OCI-M2 (cell line): ENCODE results near the gene SERPINA4.

Experiments used
- DNase-seq: peaks from one replicate; lab custom pipeline; 2025; ENCODE audit not compliant: unreplicated experiment; lab: John Stamatoyannopoulos, UW

The SERPINA4 gene

DNA sequence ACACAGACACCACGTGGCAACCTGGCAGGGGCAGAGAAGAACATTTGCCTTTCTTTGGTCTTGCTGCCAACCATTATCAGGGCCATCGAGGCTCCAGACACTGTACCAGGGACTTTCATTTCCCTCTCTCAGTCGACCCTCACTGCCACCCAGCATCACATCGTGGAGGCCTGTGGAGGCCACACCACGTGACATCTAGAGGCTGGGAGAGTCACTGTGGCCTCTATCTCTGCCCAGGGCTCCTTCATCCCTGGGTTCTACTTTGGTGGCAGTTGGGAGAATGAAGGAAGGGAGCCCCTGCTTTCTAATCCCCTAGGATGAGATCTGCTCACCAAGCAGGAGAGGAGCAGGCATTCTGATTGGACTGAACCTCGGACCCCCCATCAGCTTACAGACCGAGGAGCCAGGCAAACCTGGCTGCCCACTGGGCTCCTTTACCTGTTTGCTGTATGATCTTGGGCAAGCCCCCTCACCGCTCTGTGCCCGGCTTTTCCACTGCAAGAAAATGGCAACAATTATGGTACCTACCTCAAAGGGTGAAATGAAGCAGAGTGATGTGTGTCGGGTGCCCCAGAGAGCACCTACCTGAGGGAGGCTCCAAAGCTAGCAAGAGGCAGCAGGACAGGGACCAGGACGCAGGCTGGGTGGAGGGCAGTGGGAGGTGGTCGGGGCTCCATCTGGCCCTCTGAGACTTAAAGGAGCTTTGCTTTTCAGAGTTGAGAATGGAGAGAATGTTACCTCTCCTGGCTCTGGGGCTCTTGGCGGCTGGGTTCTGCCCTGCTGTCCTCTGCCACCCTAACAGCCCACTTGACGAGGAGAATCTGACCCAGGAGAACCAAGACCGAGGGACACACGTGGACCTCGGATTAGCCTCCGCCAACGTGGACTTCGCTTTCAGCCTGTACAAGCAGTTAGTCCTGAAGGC lies 52.7 kb downstream of the SERPINA4 start:
- DNase-seq: no peak

GRCh38 chr14:94614802-94615201 lies 53.6 kb downstream of the SERPINA4 start:
- no peak for DNase-seq

DNA sequence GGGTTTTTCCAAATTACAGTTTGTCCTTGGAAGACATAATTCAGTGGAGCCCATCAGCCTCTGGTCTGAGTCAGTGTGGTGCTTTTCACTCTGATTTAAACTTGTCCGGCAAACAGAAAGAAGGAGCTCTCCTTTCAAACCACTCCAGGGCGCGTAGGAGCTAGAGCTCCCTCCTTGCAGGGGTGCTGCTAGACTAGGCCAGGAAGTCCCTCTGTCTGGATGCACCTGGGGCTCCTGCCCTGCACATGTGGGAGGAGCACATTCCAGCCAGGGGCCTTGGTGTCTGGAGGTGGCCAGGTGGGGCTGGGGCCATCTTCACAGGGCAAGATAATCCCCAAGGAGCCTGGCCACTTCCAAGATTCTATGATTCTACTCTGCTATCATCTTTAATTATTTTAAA lies 54.0 kb downstream of the SERPINA4 start:
- DNase-seq: no peak

- DNase-seq: no peak
Observed at GRCh38 chr14:94615823-94616570, 54.8 kb downstream of the SERPINA4 start.

DNA sequence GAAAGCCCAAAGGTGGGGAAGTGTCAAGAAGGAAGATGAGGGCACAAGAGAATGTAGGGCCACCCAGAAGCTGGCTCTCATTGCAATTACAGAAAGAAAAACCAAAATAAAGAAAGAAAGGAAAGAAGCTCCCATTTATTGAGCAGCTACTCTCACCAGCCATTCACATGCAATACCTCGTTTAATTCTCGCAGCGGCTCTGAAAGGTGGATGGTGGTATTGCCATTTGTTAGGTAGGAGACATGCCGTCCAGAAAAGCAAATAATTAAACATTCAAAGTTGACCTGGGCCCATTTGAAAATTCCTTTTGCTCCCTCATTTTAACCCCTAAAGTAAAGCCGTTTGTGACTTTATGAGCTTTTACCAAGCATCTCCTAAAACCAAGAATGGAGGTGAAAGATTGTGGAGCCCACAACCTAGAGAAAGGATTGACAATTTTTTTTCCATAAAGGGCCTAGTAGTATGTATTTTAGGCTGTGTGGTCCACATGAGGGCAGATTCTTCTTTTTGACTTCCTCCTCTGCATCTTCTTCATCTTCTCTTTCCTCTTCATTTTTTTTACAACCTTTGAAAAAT lies 56.2 kb downstream of the SERPINA4 start:
- DNase-seq: no peak

DNA sequence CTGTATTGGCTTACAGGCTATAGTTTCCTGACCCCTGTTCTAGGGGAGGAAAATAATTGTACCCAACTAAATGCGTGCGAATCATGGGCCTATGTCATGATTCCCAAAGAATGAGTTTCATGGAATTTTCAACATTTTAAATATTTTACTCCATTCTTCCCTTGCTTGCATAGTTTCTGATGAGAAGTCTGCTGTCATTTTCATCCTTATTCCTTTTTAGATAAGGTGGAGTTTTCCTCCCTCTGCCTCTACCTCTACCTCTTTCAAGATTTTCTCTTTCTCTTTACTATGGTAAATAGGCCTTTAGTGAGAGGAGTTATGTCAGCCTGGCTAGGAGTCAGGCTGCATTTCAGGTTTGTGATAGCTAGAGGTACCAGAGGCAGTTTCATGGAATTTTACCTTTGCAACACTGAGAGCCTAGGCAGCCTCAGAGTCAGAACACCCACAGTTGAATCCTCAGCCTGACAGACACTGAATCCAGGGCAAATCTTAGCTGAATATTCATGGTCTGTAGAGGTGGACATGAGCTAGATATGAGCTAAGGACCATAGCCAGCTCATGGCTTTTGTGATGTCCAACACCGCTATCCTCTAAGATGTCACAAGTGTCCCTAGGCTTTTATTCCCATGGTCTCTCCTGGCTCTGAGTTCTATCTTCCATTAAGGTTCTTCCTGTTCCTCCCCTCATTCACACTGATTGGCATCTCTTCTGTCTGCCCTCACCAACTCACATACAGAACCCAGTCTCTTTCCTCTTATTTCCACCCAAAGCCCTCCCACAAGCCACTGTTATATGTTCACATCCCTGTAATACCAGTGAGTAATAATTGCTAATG lies 57.0 kb downstream of the SERPINA4 start:
- no peak for DNase-seq

- no peak for DNase-seq
Observed at GRCh38 chr14:94619297-94619696, 58.1 kb downstream of the SERPINA4 start.
